RWPE2 (cell line): ENCODE data around the gene SPANXN4.

ENCODE experiments used
- ATAC-seq: fragments of 200-7000 bp; cut with Tn5 transposase; 3 replicates; pipeline ENCODE4 v1.9.1; 2021; ENCODE audit warnings: low read depth
- DNase-seq: peaks from one replicate; pipeline ENCODE4 v3.0.0-alpha.2; 2020; ENCODE audit warnings: low spot score
- H3K27ac ChIP-seq: fragments of 450-650 bp; 2 replicates; pipeline ENCODE4 v1.5.1; 2017; ENCODE audit warnings: mild to moderate bottlenecking; ENCODE audit not compliant: poor library complexity, severe bottlenecking
- H3K27me3 ChIP-seq: fragments of 250-450 bp; sonication (Bioruptor Pico); 2 replicates; pipeline ENCODE4 v1.5.1; 2021; ENCODE audit warnings: mild to moderate bottlenecking, moderate library complexity; ENCODE audit not compliant: insufficient read depth, poor library complexity, severe bottlenecking
- H3K36me3 ChIP-seq: fragments of 250-450 bp; sonication (Bioruptor Pico); 2 replicates; pipeline ENCODE4 v1.5.1; 2020; ENCODE audit warnings: low read depth, mild to moderate bottlenecking, moderate library complexity
- H3K4me1 ChIP-seq: fragments of 250-450 bp; sonication (Bioruptor Pico); 2 replicates; pipeline ENCODE4 v1.5.1; 2021; ENCODE audit warnings: mild to moderate bottlenecking, moderate library complexity; ENCODE audit not compliant: insufficient read depth, poor library complexity, severe bottlenecking
- H3K4me3 ChIP-seq: fragments of 250-450 bp; sonication (Bioruptor Pico); 2 replicates; pipeline ENCODE4 v1.5.1; 2021; ENCODE audit warnings: mild to moderate bottlenecking, moderate library complexity; ENCODE audit not compliant: severe bottlenecking
- H3K9me3 ChIP-seq: fragments of 250-450 bp; sonication (Bioruptor Pico); 2 replicates; pipeline ENCODE4 v1.5.1; 2021; ENCODE audit warnings: mild to moderate bottlenecking, moderate library complexity; ENCODE audit not compliant: severe bottlenecking
- TF ChIP-seq, protein P1 (sequence below): fragments of 450-650 bp; IDR thresholded peaks from one replicate; pipeline ENCODE4 v1.5.1; 2017; ENCODE audit warnings: mild to moderate bottlenecking, moderate library complexity; ENCODE audit not compliant: poor library complexity, severe bottlenecking

The SPANXN4 gene

GRCh38 chrX:142998447-142999198 is 27.1 kb upstream of the SPANXN4 start:
- Histone ChIP-seq H3K27ac (no peak overlapping the region), H3K4me3 (no peak overlapping the region), H3K36me3 (no peaks in the 10 kb centered on the region), H3K4me1 (no peaks in the 10 kb centered on the region), H3K27me3 (no peaks in the 10 kb centered on the region), H3K9me3 (no peaks in the 10 kb centered on the region)
- no peak for ATAC-seq
- TF ChIP-seq, protein P1, sequence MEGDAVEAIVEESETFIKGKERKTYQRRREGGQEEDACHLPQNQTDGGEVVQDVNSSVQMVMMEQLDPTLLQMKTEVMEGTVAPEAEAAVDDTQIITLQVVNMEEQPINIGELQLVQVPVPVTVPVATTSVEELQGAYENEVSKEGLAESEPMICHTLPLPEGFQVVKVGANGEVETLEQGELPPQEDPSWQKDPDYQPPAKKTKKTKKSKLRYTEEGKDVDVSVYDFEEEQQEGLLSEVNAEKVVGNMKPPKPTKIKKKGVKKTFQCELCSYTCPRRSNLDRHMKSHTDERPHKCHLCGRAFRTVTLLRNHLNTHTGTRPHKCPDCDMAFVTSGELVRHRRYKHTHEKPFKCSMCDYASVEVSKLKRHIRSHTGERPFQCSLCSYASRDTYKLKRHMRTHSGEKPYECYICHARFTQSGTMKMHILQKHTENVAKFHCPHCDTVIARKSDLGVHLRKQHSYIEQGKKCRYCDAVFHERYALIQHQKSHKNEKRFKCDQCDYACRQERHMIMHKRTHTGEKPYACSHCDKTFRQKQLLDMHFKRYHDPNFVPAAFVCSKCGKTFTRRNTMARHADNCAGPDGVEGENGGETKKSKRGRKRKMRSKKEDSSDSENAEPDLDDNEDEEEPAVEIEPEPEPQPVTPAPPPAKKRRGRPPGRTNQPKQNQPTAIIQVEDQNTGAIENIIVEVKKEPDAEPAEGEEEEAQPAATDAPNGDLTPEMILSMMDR = no peak
- no peak for DNase-seq

DNA sequence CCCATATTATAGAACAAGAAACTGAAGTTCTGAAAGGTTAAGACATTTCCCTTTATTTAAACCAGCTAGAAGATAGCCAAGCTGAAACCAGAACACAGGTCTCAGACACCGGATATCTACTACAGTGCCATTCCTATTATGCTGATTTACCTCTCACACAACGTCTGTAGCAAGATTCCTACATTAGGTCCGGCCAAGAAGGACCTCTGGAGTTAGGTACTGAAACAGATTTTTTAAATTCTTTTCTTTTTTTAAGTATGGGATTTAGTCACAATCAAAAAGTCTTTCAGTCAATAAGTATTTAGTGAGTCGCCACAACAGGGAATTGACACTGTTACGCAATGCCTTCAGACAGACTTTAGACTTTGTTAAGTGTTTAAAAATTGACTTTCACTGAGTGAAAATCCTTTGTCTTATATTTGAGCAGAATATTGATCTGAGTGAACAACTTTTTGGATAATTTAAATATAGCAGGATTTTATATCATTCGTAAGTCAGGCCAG is 26.5 kb upstream of the SPANXN4 start:
- H3K4me3 ChIP-seq = no peak overlapping the region
- H3K9me3 ChIP-seq = no peaks in the 10 kb centered on the region
- TF ChIP-seq, protein P1 = no peak
- DNase-seq (no peak), ATAC-seq (no peak)
- no peak overlapping the region for H3K27ac ChIP-seq
- no peaks in the 10 kb centered on the region for H3K4me1 ChIP-seq
- H3K27me3 ChIP-seq = no peaks in the 10 kb centered on the region
- no peaks in the 10 kb centered on the region for H3K36me3 ChIP-seq

- Histone ChIP-seq H3K27me3 (no peaks in the 10 kb centered on the region), H3K27ac (no peak overlapping the region), H3K4me1 (no peaks in the 10 kb centered on the region), H3K36me3 (no peaks in the 10 kb centered on the region), H3K9me3 (no peaks in the 10 kb centered on the region), H3K4me3 (no peak overlapping the region)
- DNase-seq = no peak
- no peak for ATAC-seq
- TF ChIP-seq, protein P1 = no peak
Measured at GRCh38 chrX:143002206-143002605, 23.5 kb upstream of the SPANXN4 start.

DNA sequence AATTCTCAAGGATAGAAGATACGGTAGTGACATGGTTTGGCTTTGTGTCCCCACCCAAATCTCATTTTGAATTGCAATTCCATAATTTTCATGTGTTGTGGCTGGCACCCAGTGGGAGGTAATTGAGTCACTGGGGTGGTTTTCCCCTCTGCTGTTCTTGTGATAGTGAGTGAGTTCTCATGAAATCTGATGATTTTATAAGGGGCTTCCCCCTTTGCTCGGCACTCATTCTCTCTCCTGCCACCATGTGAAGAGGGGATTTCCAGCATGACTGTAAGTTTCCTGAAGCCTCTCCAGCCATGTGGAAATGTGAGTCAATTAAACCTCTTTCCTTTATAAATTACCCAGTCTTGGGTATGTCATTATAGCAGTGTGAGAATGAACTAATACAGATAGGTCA is 8.5 kb upstream of the SPANXN4 start:
- Histone ChIP-seq H3K4me1 (no peaks in the 10 kb centered on the region), H3K4me3 (no peak overlapping the region), H3K36me3 (no peaks in the 10 kb centered on the region), H3K27me3 (no peaks in the 10 kb centered on the region), H3K9me3 (no peaks in the 10 kb centered on the region), H3K27ac (no peak overlapping the region)
- TF ChIP-seq, protein P1 = no peak
- no peak for DNase-seq
- ATAC-seq = no peak

GRCh38 chrX:143027275-143027674 is 1.5 kb downstream of the SPANXN4 start:
- Histone ChIP-seq H3K36me3 (no peaks in the 10 kb centered on the region), H3K4me1 (no peaks in the 10 kb centered on the region), H3K27ac (no peak overlapping the region), H3K27me3 (no peaks in the 10 kb centered on the region), H3K9me3 (no peaks in the 10 kb centered on the region), H3K4me3 (no peak overlapping the region)
- TF ChIP-seq, protein P1 = no peak
- DNase-seq (no peak), ATAC-seq (no peak)
